ENCODE results near the gene DPYSL5. TPM values are rescaled to one million over a fixed set of nuclear protein-coding genes. Genes with fewer than 3 reads are reported as not detected.
"Not testable (repeated sequence)": the region's sequence is repeated elsewhere in the genome, so short reads cannot be mapped to it uniquely, and the experiment has no call there.

DPYSL5 gene, protein sequence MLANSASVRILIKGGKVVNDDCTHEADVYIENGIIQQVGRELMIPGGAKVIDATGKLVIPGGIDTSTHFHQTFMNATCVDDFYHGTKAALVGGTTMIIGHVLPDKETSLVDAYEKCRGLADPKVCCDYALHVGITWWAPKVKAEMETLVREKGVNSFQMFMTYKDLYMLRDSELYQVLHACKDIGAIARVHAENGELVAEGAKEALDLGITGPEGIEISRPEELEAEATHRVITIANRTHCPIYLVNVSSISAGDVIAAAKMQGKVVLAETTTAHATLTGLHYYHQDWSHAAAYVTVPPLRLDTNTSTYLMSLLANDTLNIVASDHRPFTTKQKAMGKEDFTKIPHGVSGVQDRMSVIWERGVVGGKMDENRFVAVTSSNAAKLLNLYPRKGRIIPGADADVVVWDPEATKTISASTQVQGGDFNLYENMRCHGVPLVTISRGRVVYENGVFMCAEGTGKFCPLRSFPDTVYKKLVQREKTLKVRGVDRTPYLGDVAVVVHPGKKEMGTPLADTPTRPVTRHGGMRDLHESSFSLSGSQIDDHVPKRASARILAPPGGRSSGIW
- total RNA-seq, result not detected
- long read RNA-seq, donor 1, result 0 reads
- long read RNA-seq, donor 2, result 0 reads

DNA sequence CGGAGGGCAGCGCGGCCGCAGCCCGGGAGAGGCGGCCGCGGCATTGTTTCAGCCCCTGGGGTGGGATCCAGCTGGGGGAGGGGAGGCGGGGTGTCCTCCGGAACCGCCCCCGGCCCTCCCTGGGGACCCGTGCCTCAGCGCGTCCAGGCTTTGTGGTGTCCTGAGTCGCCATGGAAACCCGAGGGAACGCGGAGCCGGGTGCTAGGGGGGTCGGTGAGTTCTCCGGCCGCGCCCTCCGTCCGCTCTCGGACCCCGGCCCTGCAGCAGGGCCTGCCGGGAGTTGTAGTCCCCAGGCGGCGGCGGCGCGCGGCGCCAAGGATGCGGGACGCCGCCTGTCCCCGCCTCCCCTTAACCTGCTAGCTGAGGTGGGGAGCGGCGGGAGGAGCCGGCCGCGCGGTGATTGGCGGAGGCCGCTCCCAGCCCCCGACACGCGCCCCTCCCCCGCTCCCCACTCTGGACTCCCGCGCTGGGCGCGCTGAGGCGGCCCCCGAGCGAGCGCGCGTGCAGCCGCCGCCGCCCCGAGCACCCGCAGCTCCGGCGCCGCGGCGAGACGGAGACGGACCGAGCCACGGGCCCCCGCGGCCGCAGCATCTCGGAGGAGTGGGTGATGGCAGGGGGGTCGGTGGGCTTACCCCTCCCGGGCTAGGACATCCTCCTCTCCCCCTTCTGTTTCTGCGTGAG lies at the start of gene DPYSL5:
TSS of gene DPYSL5 (plus strand) at position 478 of the 681 bp plus-strand sequence. CDS start 50,368 bp downstream, outside the sequence.
- no peak for DNase-seq (ENCODE audit: low spot score)
- intact Hi-C loops (cut with DNase I), result loop anchor here (2.0 to 5.0 kb wide), 2 partner anchors 95 kb away; no protein-coding TSS in a partner anchor

DNA sequence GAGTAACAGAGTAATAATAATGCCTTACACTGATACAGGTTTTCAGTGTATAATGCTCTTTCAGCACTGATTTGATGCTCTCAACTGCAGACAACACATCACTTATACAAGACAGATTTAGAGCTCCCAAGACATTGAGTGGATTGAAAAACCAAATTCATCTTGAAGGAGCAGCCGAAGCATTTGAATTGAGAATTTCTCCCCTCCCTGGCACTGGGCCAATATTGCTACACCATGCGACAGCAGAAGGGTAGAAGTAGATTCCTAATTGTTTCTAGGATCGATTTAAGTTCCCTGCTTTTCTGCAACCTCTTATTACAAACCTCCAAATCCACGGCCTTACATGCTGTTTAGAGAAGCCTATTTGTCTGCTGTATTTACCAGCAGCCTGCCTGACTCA lies 46.6 kb upstream of the DPYSL5 start:
- no peak for DNase-seq (ENCODE audit: low spot score)
- intact Hi-C loops (cut with DNase I), result no loop called here

DNA sequence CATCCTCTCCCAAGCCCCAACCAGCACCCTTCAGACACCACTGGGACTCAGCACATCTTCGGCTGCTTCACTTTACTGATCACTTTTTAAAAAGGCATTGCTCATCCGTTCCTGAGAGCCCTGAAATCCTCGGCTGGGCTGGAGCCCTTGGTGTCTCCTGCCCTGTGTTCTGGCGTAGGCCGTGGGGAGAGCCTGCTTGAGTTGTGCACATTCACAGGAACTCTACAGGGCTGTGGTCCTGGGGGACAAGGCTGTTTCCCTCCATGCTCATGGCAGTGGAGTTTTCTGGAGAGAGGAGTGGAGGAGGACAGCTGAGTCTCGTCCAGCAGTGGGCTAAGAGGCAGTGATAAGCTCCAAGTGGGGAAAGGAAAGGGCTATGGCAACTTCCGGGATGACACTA lies 46.1 kb upstream of the DPYSL5 start:
- DNase-seq (ENCODE audit: low spot score), result no peak
- intact Hi-C loops (cut with DNase I), result no loop called here

GRCh38 chr2:26805241-26805676 lies 42.7 kb upstream of the DPYSL5 start:
- intact Hi-C loops (cut with DNase I), result no loop called here
- DNase-seq (ENCODE audit: low spot score), result no peak

DNA sequence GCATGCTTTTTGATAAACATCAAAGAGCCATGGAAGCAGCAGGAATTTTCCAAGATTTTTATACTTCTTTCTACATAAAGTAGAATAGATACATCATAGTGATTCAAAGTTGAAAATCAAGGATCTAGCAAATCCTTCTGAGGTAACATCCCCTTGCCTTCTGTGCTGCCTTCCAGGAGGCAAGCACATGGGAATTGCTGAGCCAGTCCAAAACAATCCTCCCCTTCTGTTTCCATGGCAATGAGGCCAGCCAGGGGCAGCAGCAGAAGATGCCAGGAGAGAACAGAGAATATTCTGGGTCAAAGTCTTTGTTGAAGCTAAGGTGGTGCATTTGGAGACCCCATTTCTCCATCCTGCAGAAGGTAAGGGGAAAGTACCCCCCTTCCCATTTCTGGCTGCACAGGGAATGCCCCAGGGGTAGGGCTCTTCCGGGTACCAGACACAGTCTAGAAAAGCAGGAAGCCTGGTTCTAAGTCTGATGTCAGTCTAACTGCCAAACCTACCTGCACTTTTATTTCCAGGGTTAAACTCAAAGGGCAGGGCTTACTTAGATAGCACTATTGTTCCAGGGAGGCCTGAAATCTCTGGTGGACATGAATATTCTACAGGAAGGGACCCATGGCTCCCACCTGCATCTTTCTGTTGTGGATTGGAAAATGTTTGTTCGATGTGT lies 40.0 kb upstream of the DPYSL5 start:
- intact Hi-C loops (cut with DNase I), result no loop called here
- DNase-seq (ENCODE audit: low spot score), result no peak

GRCh38 chr2:26809211-26809610 lies 38.7 kb upstream of the DPYSL5 start:
- intact Hi-C loops (cut with DNase I), result no loop called here

GRCh38 chr2:26809876-26810577 lies 37.9 kb upstream of the DPYSL5 start:
- intact Hi-C loops (cut with DNase I), result no loop called here

More at GRCh38 chr2:26809211-26809610, 38.7 kb upstream of the DPYSL5 start:
- DNase-seq (ENCODE audit: low spot score), result no peak

DNA sequence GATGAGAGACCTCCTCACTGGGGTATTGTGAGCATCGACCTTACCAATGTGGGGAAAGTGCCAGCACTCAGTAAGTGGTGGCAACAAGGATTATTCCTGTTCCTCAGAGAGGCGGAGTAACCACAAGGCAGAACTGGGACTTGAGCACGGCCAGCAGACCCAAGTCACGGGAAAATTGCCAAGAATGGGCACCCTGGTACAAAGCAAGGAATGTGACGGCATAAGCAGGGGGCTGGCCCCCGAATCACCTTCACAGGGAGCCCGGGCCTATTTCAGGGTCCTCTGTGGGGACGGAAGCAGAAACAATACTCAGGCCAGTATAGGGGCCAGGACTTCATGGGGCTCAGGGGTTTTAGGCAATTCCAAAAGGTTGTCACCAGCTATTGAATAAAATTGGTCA lies 36.7 kb upstream of the DPYSL5 start:
- DNase-seq (ENCODE audit: low spot score), result peak; percentile 64
- intact Hi-C loops (cut with DNase I), result no loop called here

More at GRCh38 chr2:26809876-26810577, 37.9 kb upstream of the DPYSL5 start:
- DNase-seq (ENCODE audit: low spot score), result no peak

DNA sequence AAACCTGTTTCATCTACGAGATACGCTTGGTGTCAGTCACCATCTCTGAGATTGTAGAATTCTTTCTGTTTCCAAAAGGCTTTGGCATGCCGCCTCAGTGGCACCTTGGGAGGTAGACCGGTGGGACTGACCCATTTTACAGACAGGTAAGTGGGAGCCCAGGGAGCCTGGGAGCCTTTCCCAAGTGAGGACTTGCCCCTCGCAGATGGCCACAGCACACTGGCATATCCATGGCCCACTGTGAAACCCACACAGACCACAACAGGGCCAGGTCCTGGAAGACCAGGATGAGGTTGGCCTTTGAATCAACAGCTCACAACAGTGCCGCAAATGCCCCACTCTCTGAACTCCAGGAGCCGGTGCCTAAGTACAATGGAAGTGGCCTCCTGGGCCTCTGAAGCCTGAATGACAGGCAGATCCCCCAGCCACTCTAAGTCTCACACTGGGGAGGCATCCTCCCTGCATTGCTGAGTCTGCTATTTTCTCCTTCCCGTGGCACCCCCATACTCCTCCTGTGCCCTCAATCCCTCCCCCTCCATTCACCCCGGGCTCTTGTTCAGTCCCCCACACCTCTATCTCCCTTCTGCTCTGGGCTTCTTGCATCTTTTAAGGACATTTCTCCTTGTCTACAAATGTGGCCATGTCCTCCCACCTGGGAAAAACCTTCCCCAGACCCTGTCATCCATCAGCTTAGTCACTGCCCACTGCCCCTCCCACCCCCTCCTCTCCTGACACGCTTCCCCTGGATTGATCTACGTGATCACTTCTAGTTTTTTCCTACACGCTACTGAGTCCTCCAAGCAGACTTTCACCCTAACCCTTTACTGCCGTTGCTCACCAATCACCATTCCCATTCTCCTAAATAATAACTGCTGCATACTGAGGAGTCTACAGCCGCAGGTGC lies 35.9 kb upstream of the DPYSL5 start:
- no peak for DNase-seq (ENCODE audit: low spot score)
- intact Hi-C loops (cut with DNase I), result no loop called here

- intact Hi-C loops (cut with DNase I), result no loop called here
- no peak for DNase-seq (ENCODE audit: low spot score)
Observed at GRCh38 chr2:26812731-26813130, 35.2 kb upstream of the DPYSL5 start.

DNA sequence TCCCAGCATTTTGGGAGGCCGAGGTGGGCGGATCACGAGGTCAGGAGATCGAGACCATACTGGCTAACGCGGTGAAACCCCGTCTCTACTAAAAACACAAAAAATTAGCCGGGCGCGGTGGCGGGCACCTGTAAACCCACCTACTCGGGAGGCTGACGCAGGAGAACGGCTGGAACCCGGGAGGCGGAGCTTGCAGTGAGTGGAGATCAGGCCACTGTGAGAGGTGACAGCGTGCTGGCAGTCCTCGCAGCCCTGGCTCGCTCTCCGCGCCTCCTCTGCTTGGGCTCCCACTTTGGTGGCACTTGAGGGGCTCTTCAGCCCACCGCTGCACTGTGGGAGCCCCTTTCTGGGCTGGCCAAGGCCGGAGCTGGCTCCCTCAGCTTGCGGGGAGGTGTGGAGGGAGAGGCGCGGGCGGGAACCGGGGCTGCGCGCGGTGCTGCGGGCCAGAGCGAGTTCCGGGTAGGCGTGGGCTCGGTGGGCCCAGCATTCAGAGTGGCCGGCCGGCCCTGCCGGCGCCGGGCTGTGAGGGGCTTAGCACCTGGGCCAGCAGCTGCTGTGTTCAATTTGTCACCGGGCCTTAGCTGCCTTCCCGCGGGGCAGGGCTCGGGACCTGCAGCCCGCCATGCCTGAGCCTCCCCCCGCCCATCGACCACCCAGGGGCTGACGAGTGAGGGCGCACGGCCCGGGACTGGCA lies 33.7 kb upstream of the DPYSL5 start:
- peak; percentile 53 for DNase-seq (ENCODE audit: low spot score)
- intact Hi-C loops (cut with DNase I), result not testable (repeated sequence)

GRCh38 chr2:26816893-26817292 lies 31.0 kb upstream of the DPYSL5 start:
- intact Hi-C loops (cut with DNase I), result no loop called here
- peak; percentile 62 for DNase-seq (ENCODE audit: low spot score)

DNA sequence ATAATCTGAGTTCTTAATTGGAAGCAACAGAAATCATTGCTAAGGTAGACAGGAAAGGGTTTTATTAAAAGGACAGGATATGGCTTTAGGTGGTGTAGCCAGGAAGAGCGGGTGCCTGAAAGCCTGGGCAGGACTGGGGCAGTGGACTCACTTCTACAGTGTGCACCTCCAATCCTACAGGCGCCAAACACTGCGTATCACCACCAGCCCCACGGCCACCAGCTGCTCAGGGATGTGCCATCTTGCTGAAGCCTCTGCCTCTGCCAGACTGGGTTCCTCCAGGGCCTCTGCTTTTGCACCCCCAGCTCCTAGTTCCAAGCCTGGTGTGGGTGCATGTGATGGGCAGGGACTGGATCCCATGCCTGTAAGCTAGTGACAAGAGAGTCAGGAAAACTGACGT lies 29.7 kb upstream of the DPYSL5 start:
- intact Hi-C loops (cut with DNase I), result no loop called here
- peak; percentile 72 for DNase-seq (ENCODE audit: low spot score)

GRCh38 chr2:26818972-26819371 lies 29.0 kb upstream of the DPYSL5 start:
- intact Hi-C loops (cut with DNase I), result no loop called here

GRCh38 chr2:26820932-26821331 lies 27.0 kb upstream of the DPYSL5 start:
- intact Hi-C loops (cut with DNase I), result no loop called here
- no peak for DNase-seq (ENCODE audit: low spot score)

More at GRCh38 chr2:26818972-26819371, 29.0 kb upstream of the DPYSL5 start:
- DNase-seq (ENCODE audit: low spot score), result no peak

DNA sequence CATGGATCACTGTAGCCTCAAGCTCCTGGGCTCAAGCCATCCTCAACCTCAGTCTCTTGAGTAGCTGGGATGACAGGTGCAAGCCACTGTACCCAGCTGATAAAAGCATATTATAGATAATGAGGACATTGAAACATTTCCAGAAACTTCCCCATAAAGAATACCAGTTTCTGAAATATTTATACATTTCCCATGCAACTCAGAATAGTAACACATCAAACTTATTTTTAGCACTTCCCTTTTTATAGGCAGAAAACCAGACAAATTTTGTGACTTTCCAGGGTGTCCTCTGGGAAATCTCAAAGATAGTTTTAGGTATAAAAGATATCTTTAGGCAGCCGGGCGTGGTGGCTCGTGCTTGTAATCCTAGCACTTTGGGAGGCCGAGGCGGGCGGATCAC lies 25.1 kb upstream of the DPYSL5 start:
- DNase-seq (ENCODE audit: low spot score), result no peak
- intact Hi-C loops (cut with DNase I), result no loop called here

- DNase-seq (ENCODE audit: low spot score), result no peak
- intact Hi-C loops (cut with DNase I), result no loop called here
Observed at GRCh38 chr2:26838121-26838906, 9.6 kb upstream of the DPYSL5 start.

All from posterior vena cava (tissue), 2 donors.